Thoracic aorta endothelial cell (primary cell): ENCODE data around the gene SLC25A46. TPM values are rescaled to one million over a fixed set of nuclear protein-coding genes. Genes with fewer than 3 reads are reported as not detected.

Experiments used
- total RNA-seq: library from RNA; depleted of rRNA; stranded (reverse); fragments of >200 nt; gene quantifications from 2 replicates; pipeline ENCODE4 v1.2.3, GENCODE V29; 2012

The SLC25A46 gene
- 75.1 and 101 TPM in 2 replicates for total RNA-seq

GRCh38 chr5:110738812-110739651, at the start of gene SLC25A46:
SLC25A46 (plus strand) TSS chr5:110739007; CDS start chr5:110739120, 113 bp downstream.

GRCh38 chr5:110726249-110727024, 12.4 kb upstream of the SLC25A46 start, which contains the start of gene TMEM232:
TMEM232 (minus strand) TSS chr5:110726671; CDS start chr5:110667352, 59,319 bp downstream.

Other genes starting within 250 kb of the SLC25A46 start
- gene TMEM232, start 12.3 kb upstream of the SLC25A46 start, total RNA-seq: 0.80 and 2.4 TPM in 2 replicates